Measurements from ENCODE around the gene LHFPL5.

The LHFPL5 gene

GRCh38 chr6:35798706-35799105, 6.4 kb upstream of the LHFPL5 start:
- no peak for TF ChIP-seq SPI1 (IDR thresholded peaks at IDR 0.05; ENCODE audit: borderline replicate concordance, low read depth)
- TF ChIP-seq REST (IDR thresholded peaks at IDR 0.05; ENCODE audit: insufficient replicate concordance, low read depth) = no peak
- TF ChIP-seq POLR2AphosphoS5 (IDR thresholded peaks at IDR 0.05; ENCODE audit: low read depth) = no peak
- no peak for TF ChIP-seq CTCF (IDR thresholded peaks at IDR 0.05; ENCODE audit: insufficient read depth, low read length)
- TF ChIP-seq GABPA (IDR thresholded peaks at IDR 0.05; ENCODE audit: low read depth) = no peak
- Histone ChIP-seq H3K4me3 (replicated peaks; ENCODE audit: insufficient read depth, low read length) (no peak overlapping the region), H3K27me3 (ENCODE audit: insufficient read depth, poor library complexity, severe bottlenecking) (peaks cover 2% of the 10 kb centered on the region), H3K27ac (replicated peaks) (no peak overlapping the region)
- DNase-seq (ENCODE audit: low read depth in 1 of 2, low spot score in 1 of 2) = no peak

- no peaks in the 10 kb centered on the region for H3K27me3 ChIP-seq (ENCODE audit: insufficient read depth, poor library complexity, severe bottlenecking)
- DNase-seq (ENCODE audit: low read depth in 1 of 2, low spot score in 1 of 2) = no peak
- TF ChIP-seq SPI1 (IDR thresholded peaks at IDR 0.05; ENCODE audit: borderline replicate concordance, low read depth) = no peak
- no peak for TF ChIP-seq GABPA (IDR thresholded peaks at IDR 0.05; ENCODE audit: low read depth)
- TF ChIP-seq CTCF (IDR thresholded peaks at IDR 0.05; ENCODE audit: insufficient read depth, low read length) = no peak
- no peak for TF ChIP-seq POLR2AphosphoS5 (IDR thresholded peaks at IDR 0.05; ENCODE audit: low read depth)
- TF ChIP-seq REST (IDR thresholded peaks at IDR 0.05; ENCODE audit: insufficient replicate concordance, low read depth) = no peak
- H3K27ac ChIP-seq (replicated peaks) = no peak overlapping the region
- H3K4me3 ChIP-seq (replicated peaks; ENCODE audit: insufficient read depth, low read length) = no peak overlapping the region
These were observed 4.0 kb upstream of the LHFPL5 start for GRCh38 chr6:35801148-35801547.

- no peak overlapping the region for H3K4me3 ChIP-seq (replicated peaks; ENCODE audit: insufficient read depth, low read length)
- H3K27ac ChIP-seq (replicated peaks) = no peak overlapping the region
- no peak for TF ChIP-seq REST (IDR thresholded peaks at IDR 0.05; ENCODE audit: insufficient replicate concordance, low read depth)
- no peak for TF ChIP-seq SPI1 (IDR thresholded peaks at IDR 0.05; ENCODE audit: borderline replicate concordance, low read depth)
- TF ChIP-seq CTCF (IDR thresholded peaks at IDR 0.05; ENCODE audit: insufficient read depth, low read length) = no peak
- TF ChIP-seq GABPA (IDR thresholded peaks at IDR 0.05; ENCODE audit: low read depth) = no peak
- H3K27me3 ChIP-seq (ENCODE audit: insufficient read depth, poor library complexity, severe bottlenecking) = no peaks in the 10 kb centered on the region
- DNase-seq (ENCODE audit: low read depth in 1 of 2, low spot score in 1 of 2) = no peak
These were observed 3.5 kb downstream of the LHFPL5 start for GRCh38 chr6:35808688-35809087.

Measured in HL-60 (cell line).